Measurements from ENCODE around the gene EGFR.

Gene EGFR

DNA sequence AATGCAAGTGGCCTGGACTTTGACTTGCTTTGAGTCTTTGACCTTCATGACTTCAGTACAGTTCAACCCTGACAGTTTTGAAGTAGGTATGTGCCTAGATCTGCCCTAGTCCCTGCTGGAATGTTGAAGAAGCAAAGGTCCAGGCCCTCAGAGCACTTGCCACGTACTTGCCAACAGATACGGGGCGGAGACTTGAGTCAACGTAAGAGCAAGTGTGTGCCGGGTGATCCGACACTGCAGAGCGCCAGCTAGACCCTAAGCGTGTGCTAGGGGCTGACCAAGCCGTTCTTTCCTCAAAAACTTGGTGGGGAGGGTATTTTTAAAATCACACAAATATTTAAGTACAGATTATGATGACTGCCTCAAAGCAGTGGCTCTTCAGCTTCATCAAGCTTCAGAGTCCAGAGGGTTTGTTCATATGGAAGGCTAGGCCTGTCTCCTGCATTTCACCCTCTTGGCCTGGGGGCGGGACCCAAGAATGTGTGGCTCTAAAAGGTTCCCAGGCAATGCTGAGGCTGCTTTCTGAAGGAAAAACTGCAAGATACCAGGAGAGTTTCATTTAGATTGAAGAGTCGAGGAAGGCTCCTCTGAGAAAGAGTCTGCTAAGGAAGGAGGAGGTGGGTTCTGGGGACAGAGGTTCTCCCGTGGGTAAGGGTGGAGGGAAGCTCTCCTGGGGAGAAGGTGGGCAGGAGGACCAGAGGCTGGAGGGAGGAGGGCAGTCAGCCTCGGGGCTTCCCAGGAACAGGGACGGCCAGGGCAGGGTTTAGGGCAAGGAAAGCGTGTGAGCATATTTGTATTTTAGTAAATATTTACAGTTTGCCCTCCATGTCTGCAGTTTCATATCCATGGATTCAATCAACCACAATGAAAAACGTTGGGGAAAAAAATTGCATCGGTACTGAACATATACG is 160.3 kb downstream of the EGFR start:
- DNase-seq (ENCODE audit: low read depth), result no peak
- TF ChIP-seq, protein P1, sequence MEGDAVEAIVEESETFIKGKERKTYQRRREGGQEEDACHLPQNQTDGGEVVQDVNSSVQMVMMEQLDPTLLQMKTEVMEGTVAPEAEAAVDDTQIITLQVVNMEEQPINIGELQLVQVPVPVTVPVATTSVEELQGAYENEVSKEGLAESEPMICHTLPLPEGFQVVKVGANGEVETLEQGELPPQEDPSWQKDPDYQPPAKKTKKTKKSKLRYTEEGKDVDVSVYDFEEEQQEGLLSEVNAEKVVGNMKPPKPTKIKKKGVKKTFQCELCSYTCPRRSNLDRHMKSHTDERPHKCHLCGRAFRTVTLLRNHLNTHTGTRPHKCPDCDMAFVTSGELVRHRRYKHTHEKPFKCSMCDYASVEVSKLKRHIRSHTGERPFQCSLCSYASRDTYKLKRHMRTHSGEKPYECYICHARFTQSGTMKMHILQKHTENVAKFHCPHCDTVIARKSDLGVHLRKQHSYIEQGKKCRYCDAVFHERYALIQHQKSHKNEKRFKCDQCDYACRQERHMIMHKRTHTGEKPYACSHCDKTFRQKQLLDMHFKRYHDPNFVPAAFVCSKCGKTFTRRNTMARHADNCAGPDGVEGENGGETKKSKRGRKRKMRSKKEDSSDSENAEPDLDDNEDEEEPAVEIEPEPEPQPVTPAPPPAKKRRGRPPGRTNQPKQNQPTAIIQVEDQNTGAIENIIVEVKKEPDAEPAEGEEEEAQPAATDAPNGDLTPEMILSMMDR (conservative IDR thresholded peaks at IDR 0.05; ENCODE audit: control insufficient read depth, insufficient read depth, low read depth, low read length), result no peak

DNA sequence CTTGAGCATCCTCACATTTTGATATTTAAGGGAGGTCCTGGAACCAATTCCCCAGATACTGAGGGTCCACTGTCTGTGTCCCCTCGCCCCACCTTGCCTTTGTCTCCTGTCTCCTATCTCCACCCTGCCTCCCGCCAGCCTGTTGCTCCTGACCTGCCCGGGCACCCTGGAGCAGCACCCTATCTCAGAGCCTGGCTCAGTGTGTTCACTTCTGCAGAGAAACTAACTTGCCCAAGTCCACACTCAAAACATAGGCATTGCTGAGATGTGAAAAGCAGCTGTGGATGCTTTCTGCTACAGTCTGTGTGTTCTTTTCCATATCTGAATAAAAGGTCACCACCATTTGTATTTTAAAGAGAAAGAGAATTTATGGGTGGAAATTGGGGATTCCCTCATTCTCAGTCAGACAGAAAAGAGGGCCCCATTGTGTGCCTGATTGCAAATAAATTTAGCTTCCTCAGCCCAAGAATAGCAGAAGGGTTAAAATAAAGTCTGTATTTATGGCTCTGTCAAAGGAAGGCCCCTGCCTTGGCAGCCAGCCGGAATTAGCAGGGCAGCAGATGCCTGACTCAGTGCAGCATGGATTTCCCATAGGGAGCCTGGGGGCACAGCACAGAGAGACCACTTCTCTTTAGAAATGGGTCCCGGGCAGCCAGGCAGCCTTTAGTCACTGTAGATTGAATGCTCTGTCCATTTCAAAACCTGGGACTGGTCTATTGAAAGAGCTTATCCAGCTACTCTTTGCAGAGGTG is 161.3 kb downstream of the EGFR start:
- H3K4me3 ChIP-seq (ENCODE audit: control insufficient read depth, low read depth, low read length), result no peak overlapping the region
- TF ChIP-seq, protein P1 (conservative IDR thresholded peaks at IDR 0.05; ENCODE audit: control insufficient read depth, insufficient read depth, low read depth, low read length), result no peak
- DNase-seq (ENCODE audit: low read depth), result no peak

More for the DNA sequence above, 160.3 kb downstream of the EGFR start:
- no peak overlapping the region for H3K4me3 ChIP-seq (ENCODE audit: control insufficient read depth, low read depth, low read length)

DNA sequence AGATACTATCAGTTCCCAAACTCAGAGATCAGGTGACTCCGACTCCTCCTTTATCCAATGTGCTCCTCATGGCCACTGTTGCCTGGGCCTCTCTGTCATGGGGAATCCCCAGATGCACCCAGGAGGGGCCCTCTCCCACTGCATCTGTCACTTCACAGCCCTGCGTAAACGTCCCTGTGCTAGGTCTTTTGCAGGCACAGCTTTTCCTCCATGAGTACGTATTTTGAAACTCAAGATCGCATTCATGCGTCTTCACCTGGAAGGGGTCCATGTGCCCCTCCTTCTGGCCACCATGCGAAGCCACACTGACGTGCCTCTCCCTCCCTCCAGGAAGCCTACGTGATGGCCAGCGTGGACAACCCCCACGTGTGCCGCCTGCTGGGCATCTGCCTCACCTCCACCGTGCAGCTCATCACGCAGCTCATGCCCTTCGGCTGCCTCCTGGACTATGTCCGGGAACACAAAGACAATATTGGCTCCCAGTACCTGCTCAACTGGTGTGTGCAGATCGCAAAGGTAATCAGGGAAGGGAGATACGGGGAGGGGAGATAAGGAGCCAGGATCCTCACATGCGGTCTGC is 162.2 kb downstream of the EGFR start:
- DNase-seq (ENCODE audit: low read depth), result no peak
- H3K4me3 ChIP-seq (ENCODE audit: control insufficient read depth, low read depth, low read length), result no peak overlapping the region
- TF ChIP-seq, protein P1 (conservative IDR thresholded peaks at IDR 0.05; ENCODE audit: control insufficient read depth, insufficient read depth, low read depth, low read length), result no peak

DNA sequence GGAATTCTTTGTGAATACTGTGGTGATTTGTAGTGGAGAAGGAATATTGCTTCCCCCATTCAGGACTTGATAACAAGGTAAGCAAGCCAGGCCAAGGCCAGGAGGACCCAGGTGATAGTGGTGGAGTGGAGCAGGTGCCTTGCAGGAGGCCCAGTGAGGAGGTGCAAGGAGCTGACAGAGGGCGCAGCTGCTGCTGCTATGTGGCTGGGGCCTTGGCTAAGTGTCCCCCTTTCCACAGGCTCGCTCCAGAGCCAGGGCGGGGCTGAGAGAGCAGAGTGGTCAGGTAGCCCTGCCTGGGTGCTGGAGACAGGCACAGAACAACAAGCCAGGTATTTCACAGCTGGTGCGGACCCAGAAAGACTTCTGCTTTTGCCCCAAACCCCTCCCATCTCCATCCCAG is 162.9 kb downstream of the EGFR start:
- DNase-seq (ENCODE audit: low read depth), result no peak
- H3K4me3 ChIP-seq (ENCODE audit: control insufficient read depth, low read depth, low read length), result no peak overlapping the region
- TF ChIP-seq, protein P1 (conservative IDR thresholded peaks at IDR 0.05; ENCODE audit: control insufficient read depth, insufficient read depth, low read depth, low read length), result no peak

DNA sequence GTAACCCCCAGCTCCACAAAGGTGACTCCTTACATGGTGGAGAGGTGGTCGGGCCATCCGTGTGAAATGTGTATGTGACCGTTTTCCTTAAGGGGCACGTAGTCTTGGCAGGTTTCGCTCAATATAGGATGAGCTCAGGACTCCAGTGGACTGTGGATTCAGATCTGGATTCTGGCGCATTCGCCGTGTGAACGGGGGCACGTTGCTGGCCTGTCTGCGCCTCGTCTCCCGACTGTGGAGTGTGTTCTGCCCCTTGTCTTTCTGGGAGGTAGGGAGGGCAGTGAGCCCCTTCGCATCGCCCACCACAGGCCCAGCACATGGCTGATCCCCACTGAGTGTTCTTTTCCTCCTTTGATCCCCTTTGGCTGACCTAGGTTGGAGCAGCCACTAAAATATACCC is 165.1 kb downstream of the EGFR start:
- no peak for DNase-seq (ENCODE audit: low read depth)
- no peak overlapping the region for H3K4me3 ChIP-seq (ENCODE audit: control insufficient read depth, low read depth, low read length)
- TF ChIP-seq, protein P1 (conservative IDR thresholded peaks at IDR 0.05; ENCODE audit: control insufficient read depth, insufficient read depth, low read depth, low read length), result no peak

DNA sequence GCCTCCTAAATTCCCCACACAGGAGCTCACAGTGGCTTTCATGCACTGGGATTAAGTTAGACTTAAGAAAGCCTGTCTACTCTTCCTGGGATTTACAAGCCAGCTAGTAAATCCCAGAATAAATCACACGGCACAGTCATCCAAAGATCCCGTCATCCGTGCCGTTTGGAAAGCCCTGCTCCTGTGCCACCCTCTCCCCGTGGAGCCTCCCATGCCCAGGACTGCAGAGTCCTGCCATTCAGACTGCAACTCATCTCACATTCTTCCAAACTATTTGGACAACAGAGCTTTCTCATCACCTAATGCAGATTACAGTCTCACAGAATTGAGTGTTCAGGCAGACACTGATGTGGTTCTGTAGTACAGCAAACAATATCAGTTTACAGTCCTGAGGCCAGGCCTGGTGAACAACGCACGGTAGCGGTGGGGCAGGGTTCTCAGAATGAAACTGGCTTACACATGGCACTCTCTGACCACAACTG is 166.5 kb downstream of the EGFR start:
- DNase-seq (ENCODE audit: low read depth), result peak; percentile 56
- TF ChIP-seq, protein P1 (conservative IDR thresholded peaks at IDR 0.05; ENCODE audit: control insufficient read depth, insufficient read depth, low read depth, low read length), result no peak
- H3K4me3 ChIP-seq (ENCODE audit: control insufficient read depth, low read depth, low read length), result no peak overlapping the region

Measured in fibroblast of mammary gland (primary cell).